ENCODE data around the gene FSD1L. TPM values are rescaled to one million over a fixed set of nuclear protein-coding genes. Genes with fewer than 3 reads are reported as not detected.

FSD1L gene
- total and polyA plus RNA-seq, 2 of the 13 experiments (the other 11 are each of a cell fraction or from before 2014, with no cell fraction given), result 4.1 to 5.1 TPM

DNA sequence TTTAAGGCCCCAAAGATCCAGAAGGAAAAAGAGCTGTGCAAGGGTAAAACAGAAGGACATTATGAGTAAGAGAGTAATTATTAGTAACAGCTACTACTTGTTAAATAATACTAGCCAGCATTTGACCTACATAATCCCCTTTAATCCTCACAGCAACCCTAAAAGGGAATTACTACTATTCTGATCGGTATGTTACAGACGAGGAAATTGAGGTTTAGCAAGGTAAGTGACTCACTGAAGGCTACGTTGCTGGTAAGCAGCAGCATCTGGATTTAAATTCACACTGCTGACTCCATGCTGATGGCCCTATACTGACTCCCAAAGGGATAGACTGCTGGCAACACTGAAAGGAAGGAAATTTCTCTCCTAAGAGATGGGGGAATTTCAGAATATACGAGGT is 3.7 kb upstream of the FSD1L start (continued):
- TF ChIP-seq ZNF766 (CRISPR knock-in tag; IDR thresholded peaks at IDR 0.05; ENCODE audit: borderline replicate concordance) (no peak), HOXA9 (CRISPR knock-in tag; IDR thresholded peaks at IDR 0.05; ENCODE audit: borderline replicate concordance) (no peak), ZNF563 (CRISPR knock-in tag; IDR thresholded peaks at IDR 0.05) (no peak), SIX1 (CRISPR knock-in tag; IDR thresholded peaks at IDR 0.05; ENCODE audit: borderline replicate concordance) (no peak), RARG (CRISPR knock-in tag; IDR thresholded peaks at IDR 0.05; ENCODE audit: low read depth) (no peak)
- TF ChIP-seq, protein P1, sequence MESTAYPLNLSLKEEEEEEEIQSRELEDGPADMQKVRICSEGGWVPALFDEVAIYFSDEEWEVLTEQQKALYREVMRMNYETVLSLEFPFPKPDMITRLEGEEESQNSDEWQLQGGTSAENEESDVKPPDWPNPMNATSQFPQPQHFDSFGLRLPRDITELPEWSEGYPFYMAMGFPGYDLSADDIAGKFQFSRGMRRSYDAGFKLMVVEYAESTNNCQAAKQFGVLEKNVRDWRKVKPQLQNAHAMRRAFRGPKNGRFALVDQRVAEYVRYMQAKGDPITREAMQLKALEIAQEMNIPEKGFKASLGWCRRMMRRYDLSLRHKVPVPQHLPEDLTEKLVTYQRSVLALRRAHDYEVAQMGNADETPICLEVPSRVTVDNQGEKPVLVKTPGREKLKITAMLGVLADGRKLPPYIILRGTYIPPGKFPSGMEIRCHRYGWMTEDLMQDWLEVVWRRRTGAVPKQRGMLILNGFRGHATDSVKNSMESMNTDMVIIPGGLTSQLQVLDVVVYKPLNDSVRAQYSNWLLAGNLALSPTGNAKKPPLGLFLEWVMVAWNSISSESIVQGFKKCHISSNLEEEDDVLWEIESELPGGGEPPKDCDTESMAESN (CRISPR knock-in tag; conservative IDR thresholded peaks at IDR 0.05), result no peak

- Histone ChIP-seq H3K79me2 (ENCODE audit: insufficient read depth, low read length) (peaks cover 20% of the 10 kb centered on the region), H3K4me2 (ENCODE audit: low read depth, low read length) (peak overlapping the region; percentile 62), H3K36me3 (replicated peaks in 1 of 2; ENCODE audit: control insufficient read depth in 1 of 2, insufficient read depth in 2 of 2, low read length in 2 of 2) (no peaks in the 10 kb centered on the region), H3K9me3 (ENCODE audit: low read length) (no peaks in the 10 kb centered on the region), H4K20me1 (ENCODE audit: insufficient read depth, low read length) (no peaks in the 10 kb centered on the region), H3K4me3 (replicated peaks in 1 of 3; ENCODE audit: insufficient read depth in 1 of 3, low read depth in 2 of 3, low read length in 3 of 3) (peak overlapping the region; percentile 2 to 31 (median 27); a peak in 4 of 6 replicates), H3K27me3 (ENCODE audit: control insufficient read depth in 1 of 2, insufficient read depth in 2 of 2, low read length in 2 of 2) (no peaks in the 10 kb centered on the region; a peak in 1 of 5 replicates), H3K4me1 (ENCODE audit: insufficient read depth, low read length) (peaks cover 51% of the 10 kb centered on the region), H3K9ac (ENCODE audit: insufficient read depth, low read depth, low read length) (peak overlapping the region; percentile 23; the same call in 1 of the 2 replicates), H2AFZ (ENCODE audit: low read length) (peak overlapping the region; percentile 93), H3K27ac (ENCODE audit: extremely low read length, insufficient read depth, low read length) (no peak overlapping the region)
- WGBS (ENCODE audit: low lambda C conversion rate), result 52% methylated on average over 5 of the region's 8 CpGs
- 0 out of 2 replicates have a peak, but pooled peaks have one; percentile 15 for TF ChIP-seq ZNF687 (CRISPR knock-in tag; IDR thresholded peaks at IDR 0.05)
- TF ChIP-seq REXO4 (CRISPR knock-in tag; IDR thresholded peaks at IDR 0.05; ENCODE audit: borderline replicate concordance), result no peak
- intact Hi-C loops (cut with micrococcal nuclease; ENCODE audit: unreplicated experiment) (loop anchor here (2.0 to 10.0 kb wide), 3 partner anchors 15 to 249 kb away; partner anchors contain the start of genes FKTN and TMEM38B), in situ Hi-C loops (cut with HindIII; ENCODE audit: extremely low pct_ligation_motif_present, low pct_unique_long_range_greater_than_20kb) (no loop called here)
- no peak for ATAC-seq
- CTCF ChIA-PET (ENCODE audit: low intra/inter-chr PET ratio, low total read pairs), result no interaction called here
- POLR2A ChIA-PET, result interaction anchor here (0.8 to 2.5 kb wide), 3 partner anchors 11 to 26 kb away, joined by 3 to 13 read pairs (median 3); no protein-coding TSS in a partner anchor
- no peak for DNase-seq (ENCODE audit: low spot score)
- no TSS peak for BruUV-seq (replicated peaks)
- no peak for FAIRE-seq
These were observed 2.5 kb upstream of the FSD1L start for GRCh38 chr9:105445203-105445881.

Data from HepG2 (cell line).